ENCODE results near the gene CPED1.

Gene CPED1

GRCh38 chr7:121132940-121133339 lies 144.4 kb downstream of the CPED1 start:
- Mint-ChIP-seq H3K4me3 (no peak overlapping the region), H3K4me1 (peaks cover 3% of the 10 kb centered on the region)

GRCh38 chr7:121133444-121133843 lies 144.9 kb downstream of the CPED1 start:
- no peaks in the 10 kb centered on the region for H3K27me3 Mint-ChIP-seq

More at GRCh38 chr7:121132940-121133339, 144.4 kb downstream of the CPED1 start:
- Mint-ChIP-seq H3K9me3 (no peaks in the 10 kb centered on the region), H3K36me3 (ENCODE audit: low read depth) (no peaks in the 10 kb centered on the region), H3K27ac (no peak overlapping the region), H3K27me3 (no peaks in the 10 kb centered on the region)
- DNase-seq (no peak), ATAC-seq (no peak)

GRCh38 chr7:121137580-121137979 lies 149.1 kb downstream of the CPED1 start:
- no peak overlapping the region for H3K27ac Mint-ChIP-seq
- peaks cover 2% of the 10 kb centered on the region for H3K27me3 Mint-ChIP-seq
- peak overlapping the region; percentile 50 for H3K4me3 Mint-ChIP-seq
- H3K36me3 Mint-ChIP-seq (ENCODE audit: low read depth), result no peaks in the 10 kb centered on the region
- H3K4me1 Mint-ChIP-seq, result peaks cover 22% of the 10 kb centered on the region
- H3K9me3 Mint-ChIP-seq, result no peaks in the 10 kb centered on the region
- ATAC-seq (no peak), DNase-seq (no peak)

More at GRCh38 chr7:121133444-121133843, 144.9 kb downstream of the CPED1 start:
- DNase-seq (no peak), ATAC-seq (no peak)
- Mint-ChIP-seq H3K4me3 (no peak overlapping the region), H3K9me3 (no peaks in the 10 kb centered on the region), H3K27ac (no peak overlapping the region), H3K36me3 (ENCODE audit: low read depth) (no peaks in the 10 kb centered on the region), H3K4me1 (peaks cover 7% of the 10 kb centered on the region)

GRCh38 chr7:121138262-121138933 lies 149.9 kb downstream of the CPED1 start:
- DNase-seq (no peak), ATAC-seq (peak; percentile 92)
- Mint-ChIP-seq H3K27me3 (peaks cover 2% of the 10 kb centered on the region), H3K4me3 (peak overlapping the region; percentile 50), H3K27ac (no peak overlapping the region), H3K36me3 (ENCODE audit: low read depth) (no peaks in the 10 kb centered on the region), H3K9me3 (no peaks in the 10 kb centered on the region), H3K4me1 (peaks cover 22% of the 10 kb centered on the region)

- ATAC-seq (no peak), DNase-seq (no peak)
- Mint-ChIP-seq H3K27ac (no peak overlapping the region), H3K4me1 (peaks cover 22% of the 10 kb centered on the region), H3K9me3 (no peaks in the 10 kb centered on the region), H3K27me3 (peaks cover 2% of the 10 kb centered on the region), H3K36me3 (ENCODE audit: low read depth) (no peaks in the 10 kb centered on the region), H3K4me3 (no peak overlapping the region)
These were observed 150.9 kb downstream of the CPED1 start for GRCh38 chr7:121139427-121139826.

- Mint-ChIP-seq H3K36me3 (ENCODE audit: low read depth) (no peaks in the 10 kb centered on the region), H3K27ac (no peak overlapping the region), H3K4me1 (peaks cover 22% of the 10 kb centered on the region), H3K27me3 (peaks cover 2% of the 10 kb centered on the region), H3K4me3 (no peak overlapping the region), H3K9me3 (no peaks in the 10 kb centered on the region)
- ATAC-seq (peak; percentile 51), DNase-seq (no peak)
These were observed 152.3 kb downstream of the CPED1 start for GRCh38 chr7:121140790-121141189.

GRCh38 chr7:121151774-121152221 lies 163.3 kb downstream of the CPED1 start:
- no peaks in the 10 kb centered on the region for H3K36me3 Mint-ChIP-seq (ENCODE audit: low read depth)
- H3K27ac Mint-ChIP-seq, result no peak overlapping the region
- peaks cover 6% of the 10 kb centered on the region for H3K9me3 Mint-ChIP-seq
- H3K4me1 Mint-ChIP-seq, result no peaks in the 10 kb centered on the region
- no peak overlapping the region for H3K4me3 Mint-ChIP-seq
- no peak for ATAC-seq
- peaks cover 5% of the 10 kb centered on the region for H3K27me3 Mint-ChIP-seq
- no peak for DNase-seq

- H3K4me1 Mint-ChIP-seq, result no peaks in the 10 kb centered on the region
- ATAC-seq (no peak), DNase-seq (no peak)
- peaks cover 10% of the 10 kb centered on the region for H3K27me3 Mint-ChIP-seq
- no peak overlapping the region for H3K27ac Mint-ChIP-seq
- no peak overlapping the region for H3K4me3 Mint-ChIP-seq
- H3K9me3 Mint-ChIP-seq, result peaks cover 7% of the 10 kb centered on the region
- H3K36me3 Mint-ChIP-seq (ENCODE audit: low read depth), result no peaks in the 10 kb centered on the region
These were observed 164.9 kb downstream of the CPED1 start for GRCh38 chr7:121153411-121153810.

- ATAC-seq, result no peak
- H3K36me3 Mint-ChIP-seq (ENCODE audit: low read depth), result no peaks in the 10 kb centered on the region
- no peaks in the 10 kb centered on the region for H3K4me1 Mint-ChIP-seq
- no peak overlapping the region for H3K27ac Mint-ChIP-seq
- peaks cover 7% of the 10 kb centered on the region for H3K9me3 Mint-ChIP-seq
- H3K27me3 Mint-ChIP-seq, result peaks cover 10% of the 10 kb centered on the region
- DNase-seq, result no peak
- H3K4me3 Mint-ChIP-seq, result no peak overlapping the region
These were observed 165.5 kb downstream of the CPED1 start for GRCh38 chr7:121153995-121154394.

- no peaks in the 10 kb centered on the region for H3K36me3 Mint-ChIP-seq (ENCODE audit: low read depth)
- no peak for ATAC-seq
- peaks cover 7% of the 10 kb centered on the region for H3K9me3 Mint-ChIP-seq
- H3K27me3 Mint-ChIP-seq, result peaks cover 6% of the 10 kb centered on the region
- no peak for DNase-seq
- no peaks in the 10 kb centered on the region for H3K4me1 Mint-ChIP-seq
- no peak overlapping the region for H3K4me3 Mint-ChIP-seq
- H3K27ac Mint-ChIP-seq, result no peak overlapping the region
These were observed 168.3 kb downstream of the CPED1 start for GRCh38 chr7:121156825-121157224.

GRCh38 chr7:121157341-121157751 lies 168.8 kb downstream of the CPED1 start:
- ATAC-seq, result no peak
- peaks cover 7% of the 10 kb centered on the region for H3K9me3 Mint-ChIP-seq
- no peak overlapping the region for H3K4me3 Mint-ChIP-seq
- DNase-seq, result no peak
- peaks cover 6% of the 10 kb centered on the region for H3K27me3 Mint-ChIP-seq
- H3K4me1 Mint-ChIP-seq, result no peaks in the 10 kb centered on the region
- no peaks in the 10 kb centered on the region for H3K36me3 Mint-ChIP-seq (ENCODE audit: low read depth)
- no peak overlapping the region for H3K27ac Mint-ChIP-seq

- DNase-seq (no peak), ATAC-seq (no peak)
- Mint-ChIP-seq H3K36me3 (ENCODE audit: low read depth) (no peaks in the 10 kb centered on the region), H3K4me1 (no peaks in the 10 kb centered on the region), H3K27ac (no peak overlapping the region), H3K4me3 (no peak overlapping the region), H3K9me3 (peaks cover 7% of the 10 kb centered on the region), H3K27me3 (peaks cover 6% of the 10 kb centered on the region)
These were observed 169.5 kb downstream of the CPED1 start for GRCh38 chr7:121157885-121158590.

- H3K4me1 Mint-ChIP-seq, result no peaks in the 10 kb centered on the region
- H3K4me3 Mint-ChIP-seq, result no peak overlapping the region
- no peak overlapping the region for H3K27ac Mint-ChIP-seq
- H3K27me3 Mint-ChIP-seq, result peaks cover 6% of the 10 kb centered on the region
- no peaks in the 10 kb centered on the region for H3K36me3 Mint-ChIP-seq (ENCODE audit: low read depth)
- H3K9me3 Mint-ChIP-seq, result peaks cover 7% of the 10 kb centered on the region
- ATAC-seq (no peak), DNase-seq (no peak)
These were observed 170.2 kb downstream of the CPED1 start for GRCh38 chr7:121158665-121159064.

GRCh38 chr7:121159553-121159952 lies 171.0 kb downstream of the CPED1 start:
- no peak for ATAC-seq
- peaks cover 7% of the 10 kb centered on the region for H3K9me3 Mint-ChIP-seq
- H3K27me3 Mint-ChIP-seq, result peaks cover 6% of the 10 kb centered on the region
- H3K4me1 Mint-ChIP-seq, result no peaks in the 10 kb centered on the region
- H3K27ac Mint-ChIP-seq, result no peak overlapping the region
- DNase-seq, result no peak
- no peaks in the 10 kb centered on the region for H3K36me3 Mint-ChIP-seq (ENCODE audit: low read depth)
- no peak overlapping the region for H3K4me3 Mint-ChIP-seq
